ENCODE data around the gene DISC1. TPM values are rescaled to one million over a fixed set of nuclear protein-coding genes. Genes with fewer than 3 reads are reported as not detected.

Gene DISC1
- total RNA-seq, 1 experiment from 2014 or later = 6.3 TPM

- no peaks in the 10 kb centered on the region for H3K36me3 ChIP-seq (replicated peaks; ENCODE audit: control insufficient read depth, insufficient read depth, low read length)
- no peak overlapping the region for H3K4me3 ChIP-seq (ENCODE audit: insufficient read depth, low read depth, low read length)
- H3K27me3 ChIP-seq (ENCODE audit: control insufficient read depth, insufficient read depth, low read length) = no peaks in the 10 kb centered on the region
- no peak for DNase-seq
Observed at GRCh38 chr1:231976231-231976630, 349.6 kb downstream of the DISC1 start.

- no peak overlapping the region for H3K4me3 ChIP-seq (ENCODE audit: insufficient read depth, low read depth, low read length)
- no peaks in the 10 kb centered on the region for H3K36me3 ChIP-seq (replicated peaks; ENCODE audit: control insufficient read depth, insufficient read depth, low read length)
- no peaks in the 10 kb centered on the region for H3K27me3 ChIP-seq (ENCODE audit: control insufficient read depth, insufficient read depth, low read length)
- no peak for DNase-seq
Observed at GRCh38 chr1:231981675-231982074, 355.1 kb downstream of the DISC1 start.

- DNase-seq = no peak
- no peaks in the 10 kb centered on the region for H3K36me3 ChIP-seq (replicated peaks; ENCODE audit: control insufficient read depth, insufficient read depth, low read length)
- H3K27me3 ChIP-seq (ENCODE audit: control insufficient read depth, insufficient read depth, low read length) = no peaks in the 10 kb centered on the region
- H3K4me3 ChIP-seq (ENCODE audit: insufficient read depth, low read depth, low read length) = no peak overlapping the region
Observed at GRCh38 chr1:231982871-231983587, 356.4 kb downstream of the DISC1 start.

DNA sequence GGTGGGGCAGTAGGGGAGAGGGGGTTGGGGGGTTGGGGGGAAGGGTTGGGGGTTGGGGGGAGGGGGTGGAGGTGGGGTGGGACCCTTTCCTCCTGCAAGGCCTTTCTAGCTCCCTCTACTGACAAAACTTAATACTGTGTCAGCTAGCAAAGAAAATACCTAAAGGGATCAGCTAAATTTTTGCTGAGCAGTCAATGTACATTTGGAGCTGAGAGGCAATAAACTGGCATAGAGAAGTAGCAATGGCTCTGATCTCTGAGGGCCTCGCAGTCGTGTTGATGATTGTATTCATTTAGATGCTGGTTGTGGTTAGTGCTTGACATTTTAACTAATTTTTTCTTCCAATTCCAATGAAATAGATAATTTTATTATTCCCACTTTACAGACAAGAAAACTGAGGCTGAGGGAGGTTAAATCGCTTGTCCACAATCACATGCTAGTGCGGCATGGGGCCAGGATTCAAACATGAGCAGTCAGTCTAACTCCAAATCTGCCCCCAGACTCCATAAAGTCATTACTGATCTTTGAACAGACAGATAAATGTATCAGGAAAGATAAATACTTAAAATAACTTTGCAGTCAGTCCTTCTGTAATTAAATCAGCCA lies 357.1 kb downstream of the DISC1 start:
- Histone ChIP-seq H3K27me3 (ENCODE audit: control insufficient read depth, insufficient read depth, low read length) (no peaks in the 10 kb centered on the region), H3K36me3 (replicated peaks; ENCODE audit: control insufficient read depth, insufficient read depth, low read length) (no peaks in the 10 kb centered on the region), H3K4me3 (ENCODE audit: insufficient read depth, low read depth, low read length) (no peak overlapping the region)
- peak; percentile 71 for DNase-seq

DNA sequence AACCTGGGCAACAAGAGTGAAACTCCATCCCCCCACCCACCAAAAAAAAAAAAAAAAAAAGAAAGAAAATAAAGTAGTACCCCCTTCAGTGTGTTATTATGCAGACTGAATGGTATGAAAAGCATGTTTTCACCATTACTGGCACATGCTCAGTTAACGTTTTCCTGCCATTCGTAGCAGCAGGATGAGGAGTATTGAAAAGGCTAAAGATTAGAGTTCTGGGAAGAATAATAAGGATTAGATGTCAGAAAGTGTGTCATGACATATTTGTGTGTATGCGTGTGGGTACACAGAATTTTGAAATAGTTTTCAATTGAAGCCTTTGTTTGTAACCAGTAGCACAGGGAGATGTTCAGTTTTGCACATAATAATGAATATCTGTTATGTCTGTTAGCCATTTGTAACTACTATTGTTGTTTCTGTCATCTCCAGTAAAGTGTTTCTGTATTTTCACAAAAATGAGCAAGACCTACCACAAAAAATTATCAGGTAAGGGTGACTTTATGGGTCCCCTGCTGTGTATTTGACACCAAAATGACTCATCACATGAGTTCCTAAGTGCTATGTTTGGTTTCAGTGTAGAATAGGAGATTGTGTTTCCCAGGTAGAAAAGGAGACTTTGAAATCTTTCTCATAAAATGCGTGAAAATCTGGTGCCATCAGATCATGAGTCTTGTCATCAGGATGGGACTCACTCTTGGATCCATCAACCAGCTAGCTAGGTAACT lies 358.9 kb downstream of the DISC1 start:
- DNase-seq = no peak
- Histone ChIP-seq H3K4me3 (ENCODE audit: insufficient read depth, low read depth, low read length) (no peak overlapping the region), H3K36me3 (replicated peaks; ENCODE audit: control insufficient read depth, insufficient read depth, low read length) (no peaks in the 10 kb centered on the region), H3K27me3 (ENCODE audit: control insufficient read depth, insufficient read depth, low read length) (no peaks in the 10 kb centered on the region)

- no peaks in the 10 kb centered on the region for H3K36me3 ChIP-seq (replicated peaks; ENCODE audit: control insufficient read depth, insufficient read depth, low read length)
- H3K4me3 ChIP-seq (ENCODE audit: insufficient read depth, low read depth, low read length) = no peak overlapping the region
- DNase-seq = no peak
- H3K27me3 ChIP-seq (ENCODE audit: control insufficient read depth, insufficient read depth, low read length) = no peaks in the 10 kb centered on the region
Observed at GRCh38 chr1:231986631-231987336, 360.2 kb downstream of the DISC1 start.

DNA sequence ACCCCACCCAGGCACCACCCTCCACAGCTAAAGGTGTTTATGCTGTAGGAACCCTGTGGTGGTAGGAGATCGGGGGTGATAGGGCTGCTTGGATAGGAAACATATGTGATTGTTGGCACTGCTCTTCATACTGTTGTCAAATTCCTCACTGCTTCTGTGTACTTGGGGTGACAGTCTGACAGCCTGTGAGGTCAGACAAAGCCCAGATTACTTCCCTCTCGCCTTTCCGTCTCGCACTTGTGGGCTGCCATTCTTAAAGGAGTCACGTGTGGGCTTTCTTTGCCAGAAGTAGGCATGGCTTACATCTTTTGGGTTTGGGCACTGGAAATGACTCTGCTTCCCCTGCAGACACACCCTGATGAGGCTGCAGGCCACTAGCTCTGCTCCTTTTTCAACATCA lies 363.8 kb downstream of the DISC1 start:
- DNase-seq = no peak
- no peaks in the 10 kb centered on the region for H3K36me3 ChIP-seq (replicated peaks; ENCODE audit: control insufficient read depth, insufficient read depth, low read length)

DNA sequence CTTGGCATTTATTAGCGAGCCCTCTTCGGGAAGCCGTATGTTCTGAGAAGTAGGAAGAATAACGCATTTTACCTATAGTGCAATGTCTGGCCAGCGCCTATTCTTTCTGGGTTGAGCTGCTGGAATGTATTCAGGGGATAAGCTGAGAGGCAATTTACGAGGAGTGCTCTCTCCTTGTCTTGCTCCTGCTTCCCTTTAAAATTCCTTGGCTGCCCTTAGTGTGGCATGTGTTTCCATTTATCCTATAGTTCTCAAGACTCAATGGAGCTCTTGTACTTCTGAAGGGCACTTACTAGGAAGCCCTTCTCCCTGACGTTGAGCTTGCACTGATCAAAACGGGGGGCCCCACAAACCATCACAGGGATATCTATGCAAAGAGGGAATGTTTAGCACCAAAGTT lies 364.6 kb downstream of the DISC1 start:
- Histone ChIP-seq H3K36me3 (replicated peaks; ENCODE audit: control insufficient read depth, insufficient read depth, low read length) (no peaks in the 10 kb centered on the region), H3K4me3 (ENCODE audit: insufficient read depth, low read depth, low read length) (no peak overlapping the region), H3K27me3 (ENCODE audit: control insufficient read depth, insufficient read depth, low read length) (no peaks in the 10 kb centered on the region)
- no peak for DNase-seq

More for the DNA sequence above, 363.8 kb downstream of the DISC1 start:
- no peak overlapping the region for H3K4me3 ChIP-seq (ENCODE audit: insufficient read depth, low read depth, low read length)
- no peaks in the 10 kb centered on the region for H3K27me3 ChIP-seq (ENCODE audit: control insufficient read depth, insufficient read depth, low read length)

DNA sequence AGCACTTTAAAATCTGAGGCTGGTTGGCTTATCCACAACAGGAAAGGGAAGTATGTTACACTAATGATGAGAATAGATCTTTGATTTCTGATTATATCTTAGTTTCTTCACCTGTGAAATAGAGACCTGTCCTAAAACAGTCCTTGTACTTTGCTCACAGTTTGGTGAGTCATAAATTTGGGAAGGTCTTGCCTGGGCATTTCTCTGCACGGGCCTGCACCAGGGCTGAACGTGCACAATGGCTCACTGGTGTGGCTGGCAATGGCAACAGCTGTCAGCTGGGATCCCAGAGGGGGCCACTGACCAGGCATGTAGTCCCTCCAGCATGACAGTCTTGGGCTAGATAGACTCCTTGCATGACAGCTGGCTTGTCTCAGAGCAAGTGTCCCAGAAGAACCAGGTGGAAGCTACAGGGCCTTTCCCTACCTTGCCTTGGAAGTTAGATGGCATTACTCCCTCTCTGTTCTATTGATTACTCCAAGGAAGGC lies 367.4 kb downstream of the DISC1 start:
- H3K36me3 ChIP-seq (replicated peaks; ENCODE audit: control insufficient read depth, insufficient read depth, low read length) = no peaks in the 10 kb centered on the region

GRCh38 chr1:231998791-231999190 lies 372.2 kb downstream of the DISC1 start:
- no peak for DNase-seq

More for the DNA sequence above, 367.4 kb downstream of the DISC1 start:
- no peaks in the 10 kb centered on the region for H3K27me3 ChIP-seq (ENCODE audit: control insufficient read depth, insufficient read depth, low read length)
- H3K4me3 ChIP-seq (ENCODE audit: insufficient read depth, low read depth, low read length) = no peak overlapping the region
- no peak for DNase-seq

GRCh38 chr1:232005300-232005699 lies 378.7 kb downstream of the DISC1 start:
- DNase-seq = no peak
- Histone ChIP-seq H3K4me3 (ENCODE audit: insufficient read depth, low read depth, low read length) (no peak overlapping the region), H3K36me3 (replicated peaks; ENCODE audit: control insufficient read depth, insufficient read depth, low read length) (no peaks in the 10 kb centered on the region), H3K27me3 (ENCODE audit: control insufficient read depth, insufficient read depth, low read length) (no peaks in the 10 kb centered on the region)

More at GRCh38 chr1:231998791-231999190, 372.2 kb downstream of the DISC1 start:
- H3K4me3 ChIP-seq (ENCODE audit: insufficient read depth, low read depth, low read length) = no peak overlapping the region
- H3K36me3 ChIP-seq (replicated peaks; ENCODE audit: control insufficient read depth, insufficient read depth, low read length) = no peaks in the 10 kb centered on the region
- H3K27me3 ChIP-seq (ENCODE audit: control insufficient read depth, insufficient read depth, low read length) = no peaks in the 10 kb centered on the region

GRCh38 chr1:232009741-232010140 lies 383.2 kb downstream of the DISC1 start:
- no peaks in the 10 kb centered on the region for H3K27me3 ChIP-seq (ENCODE audit: control insufficient read depth, insufficient read depth, low read length)
- no peak overlapping the region for H3K4me3 ChIP-seq (ENCODE audit: insufficient read depth, low read depth, low read length)
- no peaks in the 10 kb centered on the region for H3K36me3 ChIP-seq (replicated peaks; ENCODE audit: control insufficient read depth, insufficient read depth, low read length)
- DNase-seq = no peak

GRCh38 chr1:232011961-232012360 lies 385.4 kb downstream of the DISC1 start:
- DNase-seq = no peak
- H3K27me3 ChIP-seq (ENCODE audit: control insufficient read depth, insufficient read depth, low read length) = no peaks in the 10 kb centered on the region
- H3K4me3 ChIP-seq (ENCODE audit: insufficient read depth, low read depth, low read length) = no peak overlapping the region
- H3K36me3 ChIP-seq (replicated peaks; ENCODE audit: control insufficient read depth, insufficient read depth, low read length) = no peaks in the 10 kb centered on the region

- H3K36me3 ChIP-seq (replicated peaks; ENCODE audit: control insufficient read depth, insufficient read depth, low read length) = no peaks in the 10 kb centered on the region
- DNase-seq = no peak
- H3K4me3 ChIP-seq (ENCODE audit: insufficient read depth, low read depth, low read length) = no peak overlapping the region
- H3K27me3 ChIP-seq (ENCODE audit: control insufficient read depth, insufficient read depth, low read length) = no peaks in the 10 kb centered on the region
Observed at GRCh38 chr1:232012773-232013386, 386.3 kb downstream of the DISC1 start.

Measured in H7 (cell line).